GM21515 (cell line): Measurements from ENCODE around the gene VPS16.
A peak's percentile ranks its signal among the peaks of the same experiment; 100 is the strongest.

ENCODE experiments used
- ATAC-seq: cut with Tn5 transposase; IDR thresholded peaks from one replicate; pipeline ENCODE4 v1.9.1; 2021; ENCODE audit not compliant: unreplicated experiment

VPS16 gene

DNA sequence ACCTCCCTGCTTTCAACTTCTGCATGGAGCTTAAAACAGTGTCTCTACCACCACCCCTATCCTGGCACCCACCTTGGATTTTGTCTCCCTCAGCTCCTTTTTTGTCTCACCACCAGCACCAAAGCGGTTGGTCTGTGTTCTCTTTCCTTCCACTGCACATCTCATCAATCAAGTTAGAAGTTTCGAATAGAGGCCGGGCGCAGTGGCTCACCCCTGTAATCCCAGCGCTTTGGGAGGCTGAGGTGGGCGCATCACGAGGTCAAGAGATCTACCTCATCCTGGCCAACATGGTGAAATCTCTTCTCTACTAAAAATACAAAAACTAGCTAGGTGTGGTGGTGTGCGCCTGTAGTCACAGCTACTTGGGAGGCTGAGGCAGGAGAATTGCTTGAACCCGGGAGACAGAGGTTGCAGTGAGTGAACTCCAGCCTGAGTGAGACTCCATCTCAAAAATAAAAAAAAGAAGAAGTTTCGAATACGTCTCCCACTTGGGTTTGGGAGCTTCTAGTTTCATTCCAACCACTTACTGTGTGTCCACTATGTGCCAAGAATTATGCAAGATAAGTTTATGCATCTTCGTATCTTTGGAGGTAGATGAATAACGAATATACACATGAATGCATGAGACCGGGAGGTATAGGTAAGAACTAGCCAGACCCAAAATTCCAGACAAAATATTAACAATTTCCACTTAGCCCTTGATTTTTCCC is 6.0 kb upstream of the VPS16 start:
- ATAC-seq = no peak

GRCh38 chr20:2835331-2835796 is 5.2 kb upstream of the VPS16 start:
- ATAC-seq = no peak

DNA sequence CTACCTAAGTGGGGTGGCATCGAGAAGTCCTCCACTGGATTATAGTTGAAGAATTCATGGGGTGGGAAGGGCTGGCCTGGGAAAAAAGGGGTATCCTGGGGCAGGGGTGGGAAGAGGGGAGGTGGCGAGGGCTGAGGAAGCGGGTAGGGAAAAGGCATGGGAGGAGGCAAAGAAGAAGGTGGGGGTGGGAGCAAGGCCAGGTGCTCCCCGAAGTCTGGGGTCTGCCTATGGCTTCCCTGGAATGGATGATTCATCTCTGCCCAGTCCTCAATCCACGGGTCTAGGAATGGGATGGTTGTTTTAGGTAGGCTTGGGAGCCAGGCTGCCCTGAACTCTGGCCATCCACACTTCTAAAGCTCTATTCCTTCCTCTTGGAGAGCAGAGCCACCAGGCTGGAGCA is 4.5 kb upstream of the VPS16 start:
- ATAC-seq = no peak

- ATAC-seq = no peak
These were observed 3.2 kb upstream of the VPS16 start for GRCh38 chr20:2837221-2837960.

GRCh38 chr20:2838170-2838797 is 2.3 kb upstream of the VPS16 start:
- ATAC-seq = no peak

- ATAC-seq = no peak
These were observed 1.5 kb upstream of the VPS16 start for GRCh38 chr20:2838847-2839671.

DNA sequence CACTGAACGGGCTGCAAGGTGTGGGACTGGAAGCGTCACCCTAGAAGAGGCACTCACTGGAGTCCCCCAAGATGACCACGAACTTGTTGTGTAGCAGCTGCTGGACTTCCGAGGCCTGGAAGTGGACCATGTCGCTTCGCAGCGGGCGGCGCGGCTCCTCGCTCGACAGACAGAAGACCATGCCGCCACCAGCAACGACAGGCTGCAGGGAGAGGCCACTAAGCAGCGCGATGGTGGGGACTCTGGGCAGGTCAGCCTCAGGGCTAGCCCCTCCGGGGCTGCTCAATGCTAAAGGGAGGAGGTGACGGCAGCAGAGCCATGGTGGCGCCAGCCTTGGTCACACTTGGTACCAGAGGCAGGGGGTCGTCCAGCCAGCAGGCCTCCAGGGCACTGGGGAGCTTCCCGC is 810 bp upstream of the VPS16 start:
- ATAC-seq = no peak

DNA sequence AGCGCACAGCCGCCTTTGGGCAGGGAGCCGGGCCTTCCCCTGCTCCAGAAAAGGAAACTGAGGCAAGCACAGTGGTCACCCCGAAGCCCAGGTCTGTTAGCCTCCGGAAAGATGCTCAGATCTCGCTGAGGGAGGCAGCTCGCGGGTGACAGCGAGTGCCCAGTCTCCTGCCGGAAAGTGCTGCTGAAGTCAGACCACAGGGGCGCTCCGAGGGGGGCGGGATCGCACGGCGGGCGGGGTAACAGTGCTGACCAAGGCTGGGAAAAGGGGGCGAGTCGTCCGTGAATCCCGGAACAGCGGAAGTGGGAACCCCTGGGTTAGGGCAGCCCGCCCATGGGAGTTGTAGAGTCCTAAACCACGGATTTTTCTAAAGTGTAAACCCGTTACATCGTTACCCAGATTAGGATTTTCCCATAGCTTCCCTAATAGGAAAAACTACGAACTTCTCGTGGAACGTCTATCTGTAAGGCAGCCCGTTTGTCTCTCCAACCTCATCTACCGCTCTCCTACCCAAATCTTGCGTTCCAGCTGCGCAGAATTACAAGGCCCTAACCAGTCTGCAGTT is 504 bp downstream of the VPS16 start:
- ATAC-seq = peak; percentile 35

DNA sequence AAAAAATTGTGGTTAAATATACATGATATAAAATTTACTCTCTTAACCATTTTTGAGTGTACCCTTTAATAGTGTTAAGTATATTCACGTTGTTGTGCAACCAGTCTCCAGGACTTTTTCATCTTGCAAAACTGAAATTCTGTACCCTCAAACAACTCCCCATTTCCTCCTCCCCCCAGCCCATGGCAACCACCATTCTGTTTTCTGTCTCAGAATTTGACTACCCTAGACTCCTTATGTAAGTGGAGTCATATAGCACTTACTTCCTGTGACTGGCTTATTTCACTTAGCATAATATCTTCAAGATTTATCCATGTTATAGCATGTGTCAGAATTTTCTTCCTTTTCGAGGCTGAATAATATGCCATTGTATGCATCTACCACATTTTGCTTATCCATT is 5.1 kb downstream of the VPS16 start:
- ATAC-seq = no peak

- no peak for ATAC-seq
These were observed 6.2 kb downstream of the VPS16 start for GRCh38 chr20:2846698-2847097.

DNA sequence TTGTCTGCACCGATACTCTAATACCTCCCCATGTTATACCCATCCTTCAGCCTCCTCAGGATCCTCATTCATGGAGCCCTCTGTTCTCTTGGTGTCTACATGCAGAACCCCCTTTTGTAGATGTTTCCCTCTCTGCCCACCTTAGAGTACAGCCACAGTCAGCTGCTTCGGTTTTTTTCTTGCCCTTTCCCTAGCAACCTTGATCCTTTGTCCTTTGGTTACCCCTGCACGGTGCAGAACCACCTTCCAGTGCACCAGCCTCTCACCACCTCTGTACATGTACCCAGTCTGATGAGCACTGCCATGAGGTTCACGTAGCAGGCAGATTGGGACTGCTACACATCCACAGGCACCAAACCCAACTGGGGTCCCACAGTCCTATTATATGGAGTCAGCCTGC is 7.3 kb downstream of the VPS16 start:
- ATAC-seq = no peak

DNA sequence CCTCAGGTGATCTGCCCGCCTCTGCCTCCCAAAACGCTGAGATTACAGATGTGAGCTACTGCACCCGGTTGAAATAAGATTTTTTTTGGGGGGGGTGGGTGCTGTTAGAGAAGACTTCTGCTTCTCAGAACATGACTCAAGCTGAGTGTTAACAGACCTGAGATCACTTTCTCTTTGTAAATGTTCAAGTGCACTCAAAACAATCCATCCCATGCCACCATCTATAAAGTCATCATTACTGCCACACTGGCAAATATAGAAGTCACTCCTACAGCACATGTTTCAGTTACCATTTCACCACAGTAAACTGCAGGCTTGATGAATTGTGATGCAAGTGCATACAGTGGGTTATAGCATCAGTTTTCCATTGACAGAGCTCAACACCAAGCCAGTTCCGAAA is 9.0 kb downstream of the VPS16 start:
- no peak for ATAC-seq

GRCh38 chr20:2851086-2851485 is 10.5 kb downstream of the VPS16 start:
- ATAC-seq = no peak

DNA sequence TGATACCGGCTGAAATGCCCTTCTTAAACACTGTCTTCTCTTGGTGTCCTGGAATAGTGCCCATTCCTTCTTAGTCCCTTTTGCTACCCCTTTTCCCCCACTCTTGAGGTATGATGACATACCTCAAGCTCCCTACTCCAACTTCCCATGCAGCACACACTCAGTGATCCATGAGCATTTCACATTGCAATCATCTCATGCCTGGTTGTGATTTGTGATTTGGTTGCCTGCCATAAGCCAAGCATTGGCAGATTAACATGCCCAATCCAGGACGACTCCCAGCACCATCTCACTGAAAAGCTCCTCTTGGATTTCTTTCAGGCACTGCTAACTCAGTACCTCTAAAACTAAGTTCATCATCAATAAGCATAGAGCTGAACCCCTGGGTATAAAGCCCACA is 18.0 kb downstream of the VPS16 start:
- no peak for ATAC-seq

DNA sequence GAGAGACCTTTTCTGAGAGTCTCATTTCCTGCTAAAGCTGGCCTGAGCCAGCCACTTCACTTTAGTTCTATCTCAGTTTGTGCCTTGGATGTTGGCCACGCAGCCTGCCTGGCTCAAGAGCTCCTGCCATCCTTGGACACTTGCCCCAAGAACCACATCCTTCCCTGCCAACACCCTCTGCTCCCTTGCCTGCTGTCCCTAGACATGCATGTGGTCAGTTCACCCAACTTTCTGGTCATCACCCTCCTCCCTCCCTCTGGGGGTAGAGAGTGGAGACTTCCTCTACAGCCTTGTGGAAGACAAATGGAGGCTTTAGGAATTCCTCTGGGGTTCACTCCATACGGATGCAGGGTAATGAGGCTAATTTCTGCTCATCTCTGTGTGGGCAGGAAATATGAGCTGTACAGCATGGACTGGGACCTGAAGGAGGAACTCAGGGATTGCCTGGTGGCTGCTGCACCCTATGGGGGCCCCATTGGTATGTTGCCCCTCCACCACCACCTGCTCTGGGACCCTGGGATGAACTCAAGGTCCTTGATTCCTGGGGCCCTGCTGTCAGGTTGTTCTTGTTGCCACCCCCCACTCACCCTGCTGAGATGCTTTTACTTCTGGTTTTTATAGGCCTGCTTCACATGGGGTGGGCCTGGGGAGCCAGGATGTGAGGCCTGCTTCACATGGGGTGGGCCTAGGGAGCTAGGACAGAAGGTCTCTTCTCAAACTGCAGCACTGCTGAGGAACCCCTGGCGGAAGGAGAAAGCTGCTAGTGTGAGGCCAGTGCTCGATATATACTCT is 19.0 kb downstream of the VPS16 start:
- ATAC-seq = no peak

DNA sequence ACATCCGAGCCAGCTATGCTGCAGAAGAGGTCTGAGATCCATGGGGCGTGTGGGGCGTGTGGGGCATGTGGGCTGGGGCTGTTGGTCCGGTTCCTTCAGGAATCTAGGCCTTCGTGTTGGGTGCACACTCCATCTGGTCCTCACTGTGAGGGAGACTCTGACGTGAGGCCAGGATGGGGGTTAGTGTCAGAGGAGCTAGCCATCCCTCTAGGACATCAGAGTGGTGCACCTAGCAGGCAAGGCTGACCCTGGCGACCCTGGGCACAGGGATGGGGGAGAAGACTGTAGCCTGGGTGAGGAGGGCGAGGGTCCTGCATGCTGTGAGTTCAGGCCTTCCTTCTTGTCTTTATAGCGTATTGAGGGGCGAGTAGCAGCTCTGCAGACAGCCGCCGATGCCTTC is 24.1 kb downstream of the VPS16 start:
- no peak for ATAC-seq

DNA sequence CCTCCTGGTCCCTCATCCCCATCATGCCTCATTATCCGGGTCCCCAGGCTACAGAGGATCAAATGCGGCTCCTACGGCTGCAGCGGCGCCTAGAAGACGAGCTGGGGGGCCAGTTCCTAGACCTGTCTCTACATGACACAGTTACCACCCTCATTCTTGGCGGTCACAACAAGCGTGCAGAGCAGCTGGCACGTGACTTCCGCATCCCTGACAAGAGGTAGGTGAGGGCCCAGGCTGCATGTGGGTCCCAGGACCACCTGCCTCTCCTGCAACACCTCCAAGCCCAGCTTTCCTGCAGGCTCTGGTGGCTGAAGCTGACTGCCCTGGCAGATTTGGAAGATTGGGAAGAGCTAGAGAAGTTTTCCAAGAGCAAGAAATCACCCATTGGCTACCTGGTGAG is 24.6 kb downstream of the VPS16 start:
- no peak for ATAC-seq

DNA sequence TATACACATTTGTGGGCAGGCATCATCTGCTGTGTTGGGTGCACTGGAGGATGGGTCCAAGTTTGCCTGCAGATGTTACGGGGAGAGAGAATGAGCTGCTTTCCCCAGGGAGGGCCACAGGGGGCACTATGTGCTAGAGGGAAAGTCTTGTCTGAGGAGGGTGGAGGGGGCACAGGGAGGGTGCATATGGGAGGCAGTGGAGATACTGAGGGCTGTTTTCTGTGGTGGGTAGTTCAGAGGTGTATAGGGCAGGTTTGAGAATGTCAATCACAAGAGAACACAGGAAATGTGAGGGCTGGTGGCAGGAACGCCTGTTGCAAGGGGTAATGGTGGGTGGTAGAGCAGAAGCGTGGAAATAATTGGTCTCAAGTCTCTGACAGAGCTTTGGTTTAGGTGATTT is 25.1 kb downstream of the VPS16 start:
- no peak for ATAC-seq

DNA sequence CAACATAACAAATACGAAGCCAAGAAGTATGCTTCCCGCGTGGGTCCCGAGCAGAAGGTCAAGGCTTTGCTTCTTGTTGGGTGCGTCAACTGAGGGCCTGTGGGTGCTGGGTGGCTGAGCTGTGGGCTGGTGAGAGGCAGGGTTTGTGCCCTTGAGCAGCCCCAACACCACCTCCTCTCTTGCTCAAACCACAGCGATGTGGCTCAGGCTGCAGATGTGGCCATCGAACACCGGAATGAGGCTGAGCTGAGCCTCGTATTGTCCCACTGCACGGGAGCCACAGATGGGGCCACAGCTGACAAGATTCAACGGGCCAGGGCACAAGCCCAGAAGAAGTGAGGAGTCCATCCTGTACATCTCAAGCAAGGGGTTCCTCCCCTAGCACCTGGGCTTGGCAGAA is 25.7 kb downstream of the VPS16 start:
- no peak for ATAC-seq
